Thoracic aorta (tissue), 2 donors: ENCODE data around the gene GADL1. TPM values are rescaled to one million over a fixed set of nuclear protein-coding genes. Genes with fewer than 3 reads are reported as not detected.

Experiments used
- ATAC-seq: fragments of 150-250 bp; one replicate; pipeline ENCODE4 v1.8.0; 2017; ENCODE audit warnings: low read depth; ENCODE audit not compliant: insufficient number of reproducible peaks, low FRiP score
- DNase-seq: peaks from one replicate; pipeline ENCODE4 v3.0.0-alpha.2; 2020; ENCODE audit warnings: low spot score
- H3K27ac ChIP-seq, 2 donors: fragments of 200-600 bp; sonication (generic); 1 replicate in 1 of 2; 2 replicates in 1 of 2; pipeline ENCODE4 v1.5.1; 2016; ENCODE audit warnings: mild to moderate bottlenecking in 2 of 2, moderate library complexity in 2 of 2
- H3K27me3 ChIP-seq: fragments of 200-600 bp; sonication (generic); replicated peaks from 2 replicates; pipeline ENCODE4 v1.6.0; 2016; ENCODE audit warnings: mild to moderate bottlenecking; ENCODE audit not compliant: insufficient read depth
- H3K36me3 ChIP-seq: fragments of 200-600 bp; sonication (generic); one replicate; pipeline ENCODE4 v1.5.1; 2016
- H3K4me1 ChIP-seq, 2 donors: fragments of 200-600 bp; sonication (generic); 1 replicate in 1 of 2; 2 replicates in 1 of 2; pipeline versions ENCODE4 v1.5.1 to v1.6.0; 2016; ENCODE audit warnings: low read depth in 2 of 2, mild to moderate bottlenecking in 1 of 2; ENCODE audit not compliant: control insufficient read depth in 1 of 2
- H3K4me3 ChIP-seq: fragments of 200-600 bp; sonication (generic); 2 replicates; pipeline ENCODE4 v1.5.1; 2016; ENCODE audit warnings: mild to moderate bottlenecking
- H3K9me3 ChIP-seq: fragments of 200-600 bp; sonication (generic); 2 replicates; pipeline ENCODE4 v1.5.1; 2016
- CTCF ChIP-seq: fragments of 200-600 bp; sonication (generic); IDR thresholded peaks from one replicate; pipeline ENCODE4 v1.5.1; 2019; ENCODE audit warnings: antibody characterized with exemption
- total RNA-seq, 2 donors: library from RNA; depleted of rRNA; stranded (reverse); fragments of >200 nt; gene quantifications; one replicate each; pipeline versions ENCODE4 v1.1.0 to v1.2.3, GENCODE V29; 2016

The GADL1 gene
- total RNA-seq, 2 donors from 2014 or later: 0.27 to 1.1 TPM

- Histone ChIP-seq H3K4me1 (no peaks in the 10 kb centered on the region), H3K9me3 (no peaks in the 10 kb centered on the region), H3K36me3 (no peaks in the 10 kb centered on the region), H3K4me3 (no peak overlapping the region), H3K27ac (no peak overlapping the region), H3K27me3 (no peaks in the 10 kb centered on the region)
- TF ChIP-seq CTCF: no peak
- DNase-seq (no peak), ATAC-seq (no peak)
Measured at GRCh38 chr3:30760040-30760695, 134.3 kb downstream of the GADL1 start.

GRCh38 chr3:30756218-30756617 is 138.2 kb downstream of the GADL1 start:
- Histone ChIP-seq H3K36me3 (no peaks in the 10 kb centered on the region), H3K4me1 (no peaks in the 10 kb centered on the region), H3K9me3 (no peaks in the 10 kb centered on the region), H3K27ac (no peak overlapping the region), H3K4me3 (no peak overlapping the region), H3K27me3 (no peaks in the 10 kb centered on the region)
- DNase-seq (no peak), ATAC-seq (no peak)
- TF ChIP-seq CTCF: no peak

GRCh38 chr3:30754426-30754825 is 140.0 kb downstream of the GADL1 start:
- Histone ChIP-seq H3K27ac (no peak overlapping the region), H3K9me3 (no peaks in the 10 kb centered on the region), H3K4me3 (no peak overlapping the region), H3K36me3 (no peaks in the 10 kb centered on the region), H3K4me1 (no peaks in the 10 kb centered on the region), H3K27me3 (no peaks in the 10 kb centered on the region)
- no peak for DNase-seq
- TF ChIP-seq CTCF: no peak
- ATAC-seq: no peak

- TF ChIP-seq CTCF: no peak
- H3K36me3 ChIP-seq: no peaks in the 10 kb centered on the region
- H3K27me3 ChIP-seq: no peaks in the 10 kb centered on the region
- no peaks in the 10 kb centered on the region for H3K9me3 ChIP-seq
- H3K4me1 ChIP-seq: no peaks in the 10 kb centered on the region
- ATAC-seq: no peak
- no peak overlapping the region for H3K4me3 ChIP-seq
- DNase-seq: no peak
- no peak overlapping the region for H3K27ac ChIP-seq
Measured at GRCh38 chr3:30753766-30754165, 140.7 kb downstream of the GADL1 start.

- H3K4me1 ChIP-seq: no peaks in the 10 kb centered on the region
- TF ChIP-seq CTCF: no peak
- no peak for DNase-seq
- no peak for ATAC-seq
- no peaks in the 10 kb centered on the region for H3K36me3 ChIP-seq
- H3K27me3 ChIP-seq: no peaks in the 10 kb centered on the region
- no peaks in the 10 kb centered on the region for H3K9me3 ChIP-seq
- H3K4me3 ChIP-seq: no peak overlapping the region
- H3K27ac ChIP-seq: no peak overlapping the region
Measured at GRCh38 chr3:30752970-30753369, 141.5 kb downstream of the GADL1 start.
